ENCODE results near the gene DOCK6. TPM values are rescaled to one million over a fixed set of nuclear protein-coding genes. Genes with fewer than 3 reads are reported as not detected.
"Not testable (repeated sequence)": the region's sequence is repeated elsewhere in the genome, so short reads cannot be mapped to it uniquely, and the experiment has no call there.

Gene DOCK6
- total RNA-seq, 2 experiments from 2014 or later, result 24.1 to 74.6 TPM

GRCh38 chr19:11180346-11180745 is 82.0 kb downstream of the DOCK6 start:
- BruUV-seq (replicated peaks), result TSS peak; percentile 34
- Histone ChIP-seq H2AFZ (ENCODE audit: low read length) (no peak overlapping the region), H3K4me1 (ENCODE audit: insufficient read depth, low read length, poor library complexity, severe bottlenecking) (peaks cover 33% of the 10 kb centered on the region), H3K36me3 (ENCODE audit: insufficient read depth, low read length) (peaks cover 74% of the 10 kb centered on the region), H3K4me2 (ENCODE audit: low read length) (peak overlapping the region; percentile 51), H3K79me2 (ENCODE audit: insufficient read depth, low read depth, low read length) (peaks cover 25% of the 10 kb centered on the region; the same call in 1 of the 2 replicates), H3K9me3 (ENCODE audit: low read length) (no peaks in the 10 kb centered on the region; the same call in 1 of the 2 replicates), H3K9me2 (ENCODE audit: insufficient read depth, low read length) (no peaks in the 10 kb centered on the region), H3K27ac (ENCODE audit: low read depth, low read length, poor library complexity, severe bottlenecking) (peak overlapping the region; percentile 50), H4K20me1 (ENCODE audit: insufficient read depth, low read length) (no peaks in the 10 kb centered on the region), H3K4me3 (ENCODE audit: low read depth, low read length, poor library complexity, severe bottlenecking) (peak overlapping the region; percentile 46)
- ChIA-PET CTCF (ENCODE audit: unreplicated experiment) (no interaction called here), POLR2A (interaction anchor here (1.5 kb wide), 1 partner anchor 10 kb away, joined by 5 read pairs; no protein-coding TSS in a partner anchor)
- intact Hi-C loops (cut with micrococcal nuclease; ENCODE audit: unreplicated experiment), result no loop called here
- no peak for TF ChIP-seq CTCF (conservative IDR thresholded peaks at IDR 0.05; ENCODE audit: low read length)
- no peak for TF ChIP-seq EZH2phosphoT487 (IDR thresholded peaks at IDR 0.05; ENCODE audit: borderline replicate concordance, low read depth, low read length)
- DNase-seq (ENCODE audit: low spot score), result no peak

GRCh38 chr19:11179716-11180297 is 82.5 kb downstream of the DOCK6 start:
- no peak overlapping the region for H2AFZ ChIP-seq (ENCODE audit: low read length)
- peak overlapping the region; percentile 51 for H3K4me2 ChIP-seq (ENCODE audit: low read length)
- peaks cover 72% of the 10 kb centered on the region for H3K36me3 ChIP-seq (ENCODE audit: insufficient read depth, low read length)
- no peaks in the 10 kb centered on the region for H4K20me1 ChIP-seq (ENCODE audit: insufficient read depth, low read length)
- DNase-seq (ENCODE audit: low spot score), result peak; percentile 54
- TF ChIP-seq EZH2phosphoT487 (IDR thresholded peaks at IDR 0.05; ENCODE audit: borderline replicate concordance, low read depth, low read length) (no peak), CTCF (conservative IDR thresholded peaks at IDR 0.05; ENCODE audit: low read length) (no peak)
- BruUV-seq (replicated peaks), result no TSS peak
- peak overlapping the region; percentile 50 for H3K27ac ChIP-seq (ENCODE audit: low read depth, low read length, poor library complexity, severe bottlenecking)
- H3K9me2 ChIP-seq (ENCODE audit: insufficient read depth, low read length), result no peaks in the 10 kb centered on the region
- intact Hi-C loops (cut with micrococcal nuclease; ENCODE audit: unreplicated experiment), result no loop called here
- H3K4me3 ChIP-seq (ENCODE audit: low read depth, low read length, poor library complexity, severe bottlenecking), result peak overlapping the region; percentile 46
- peaks cover 25% of the 10 kb centered on the region; the same call in 1 of the 2 replicates for H3K79me2 ChIP-seq (ENCODE audit: insufficient read depth, low read depth, low read length)
- H3K9me3 ChIP-seq (ENCODE audit: low read length), result no peaks in the 10 kb centered on the region; the same call in 1 of the 2 replicates
- ChIA-PET POLR2A (interaction anchor here (1.5 kb wide), 1 partner anchor 10 kb away, joined by 5 read pairs; no protein-coding TSS in a partner anchor), CTCF (ENCODE audit: unreplicated experiment) (no interaction called here)
- peaks cover 28% of the 10 kb centered on the region for H3K4me1 ChIP-seq (ENCODE audit: insufficient read depth, low read length, poor library complexity, severe bottlenecking)

GRCh38 chr19:11179145-11179465 is 83.2 kb downstream of the DOCK6 start:
- H4K20me1 ChIP-seq (ENCODE audit: insufficient read depth, low read length); H3K9me2 ChIP-seq (ENCODE audit: insufficient read depth, low read length); H3K4me3 ChIP-seq (ENCODE audit: low read depth, low read length, poor library complexity, severe bottlenecking); H3K9me3 ChIP-seq (ENCODE audit: low read length); DNase-seq (ENCODE audit: low spot score); BruUV-seq (replicated peaks); intact Hi-C loops (cut with micrococcal nuclease; ENCODE audit: unreplicated experiment); CTCF ChIA-PET (ENCODE audit: unreplicated experiment); H2AFZ ChIP-seq (ENCODE audit: low read length): not testable (repeated sequence)
- H3K36me3 ChIP-seq (ENCODE audit: insufficient read depth, low read length), result peaks cover 76% of the 10 kb centered on the region
- peaks cover 25% of the 10 kb centered on the region; the same call in 1 of the 2 replicates for H3K79me2 ChIP-seq (ENCODE audit: insufficient read depth, low read depth, low read length)
- POLR2A ChIA-PET, result interaction anchor here (0.6 kb wide), 1 partner anchor 561 kb away, joined by 3 read pairs; no protein-coding TSS in a partner anchor
- peak overlapping the region; percentile 51; the same call in 1 of the 2 replicates for H3K4me2 ChIP-seq (ENCODE audit: low read length)
- peak overlapping the region; percentile 50 for H3K27ac ChIP-seq (ENCODE audit: low read depth, low read length, poor library complexity, severe bottlenecking)
- peaks cover 28% of the 10 kb centered on the region for H3K4me1 ChIP-seq (ENCODE audit: insufficient read depth, low read length, poor library complexity, severe bottlenecking)
